Stimulated activated naive CD4-positive, alpha-beta T cell treated with Interleukin-2 at 50 U/mL for 16 hours (primary cell): Measurements from ENCODE around the gene ARHGAP27.

Experiments used
- DNase-seq: peaks from one replicate; lab custom pipeline; 2025; lab: John Stamatoyannopoulos, UW

The ARHGAP27 gene

DNA sequence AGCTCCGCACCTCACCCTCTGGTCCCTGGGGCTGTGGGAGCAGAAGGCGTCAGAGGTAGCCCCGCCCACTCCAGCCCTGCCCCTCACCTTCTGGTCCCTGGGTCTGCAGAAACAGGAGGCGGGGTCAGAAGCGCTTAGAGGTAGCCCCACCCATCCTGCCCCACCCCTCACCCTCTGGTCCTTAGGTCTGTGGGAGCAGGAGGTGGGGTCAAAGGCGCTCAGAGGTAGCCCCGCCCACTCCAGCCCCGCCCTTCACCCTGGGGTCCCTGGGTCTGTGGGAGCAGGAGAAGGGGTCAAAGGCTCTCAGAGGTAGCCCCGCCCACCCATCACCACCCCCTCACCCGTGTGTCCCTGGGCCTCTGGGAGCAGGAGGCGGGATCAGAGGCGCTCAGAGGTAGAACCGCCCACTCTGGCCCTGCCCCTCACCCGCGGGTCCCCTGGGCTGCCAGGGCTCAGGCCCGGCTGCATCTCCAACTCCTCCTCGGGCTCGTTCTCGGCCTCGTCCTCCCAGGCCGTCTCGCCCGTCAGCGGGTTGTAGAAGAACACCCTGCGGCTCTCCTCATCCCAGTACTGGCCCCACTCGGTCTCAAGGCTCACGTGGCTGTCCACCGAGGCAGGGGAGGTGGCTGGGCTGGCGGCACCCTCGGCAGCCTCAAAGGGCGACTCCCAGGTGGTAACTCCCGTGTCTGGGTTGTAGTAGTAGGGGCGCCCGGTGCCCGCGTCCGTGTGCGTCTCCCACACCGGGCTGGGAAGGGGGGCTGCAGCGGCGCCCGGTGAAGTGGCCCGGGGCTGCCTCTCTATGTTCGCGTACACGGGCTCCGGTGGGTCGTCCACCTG is 27.2 kb downstream of the ARHGAP27 start:
- no peak for DNase-seq

DNA sequence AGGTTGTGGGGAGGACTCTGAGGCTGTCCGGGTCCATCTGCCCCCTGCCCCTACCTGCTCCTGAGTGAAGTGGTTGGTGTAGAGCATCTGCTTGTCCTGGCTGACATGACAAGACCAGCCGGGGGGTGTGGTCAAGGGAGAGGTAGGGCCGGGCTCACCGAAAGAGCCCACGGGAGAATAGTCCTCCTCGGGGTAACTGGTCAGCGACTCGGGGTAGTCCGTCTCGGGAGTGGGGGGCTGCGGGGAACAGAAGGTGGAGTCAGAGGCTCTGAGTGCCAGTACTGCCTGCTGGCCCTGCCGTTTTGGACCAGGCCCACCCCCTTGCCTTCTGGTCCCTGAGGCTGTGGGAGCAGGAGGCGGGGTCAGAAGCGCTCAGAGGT is 27.8 kb downstream of the ARHGAP27 start:
- DNase-seq: no peak

DNA sequence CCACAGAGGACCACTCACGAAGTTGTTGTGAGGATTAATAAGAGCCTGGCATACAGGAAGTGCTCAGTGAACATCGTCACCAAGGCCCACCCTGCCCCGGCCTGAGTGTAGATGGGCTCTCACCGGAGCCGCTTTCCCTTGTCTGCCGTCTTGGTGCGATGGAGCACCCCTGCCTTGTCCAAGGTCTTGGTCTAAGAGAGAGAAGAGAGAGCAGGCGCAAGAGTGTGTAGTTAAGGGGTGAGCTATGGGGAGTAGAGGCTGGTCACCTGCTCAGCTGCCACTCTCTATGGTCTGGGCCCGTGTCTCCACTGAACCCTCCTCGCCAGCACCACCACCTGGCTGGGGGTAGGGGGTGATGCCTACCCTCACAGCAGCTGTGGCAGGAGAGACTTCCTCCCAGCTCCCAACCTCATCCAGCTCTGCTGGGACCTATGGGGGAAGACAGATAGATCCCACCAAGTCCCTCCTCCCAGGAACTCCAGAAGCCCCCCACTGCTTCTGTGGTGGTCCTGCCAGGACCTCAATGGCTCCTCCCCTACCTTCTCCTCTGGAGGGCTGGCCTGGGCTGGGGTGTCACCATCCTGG is 28.7 kb downstream of the ARHGAP27 start:
- no peak for DNase-seq

DNA sequence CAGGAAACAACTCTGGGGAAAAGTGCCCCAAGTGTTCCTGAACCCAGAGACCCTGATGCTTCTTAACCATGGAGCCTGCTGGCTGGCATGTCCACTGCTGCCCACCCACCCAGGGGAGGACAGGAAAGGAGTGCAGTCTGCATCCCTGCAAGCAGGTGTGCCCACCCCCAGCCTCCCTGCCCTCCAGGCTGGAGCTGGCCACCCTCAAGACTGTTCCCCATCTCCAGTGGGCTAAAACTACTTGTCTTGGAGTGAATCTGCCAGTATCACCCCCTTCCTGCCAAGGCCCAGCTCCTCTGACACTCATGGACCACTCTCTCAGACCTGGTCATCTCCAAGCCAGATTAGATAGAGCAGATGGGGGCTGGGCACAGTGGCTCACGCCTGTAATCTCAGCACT is 29.8 kb downstream of the ARHGAP27 start:
- DNase-seq: no peak

DNA sequence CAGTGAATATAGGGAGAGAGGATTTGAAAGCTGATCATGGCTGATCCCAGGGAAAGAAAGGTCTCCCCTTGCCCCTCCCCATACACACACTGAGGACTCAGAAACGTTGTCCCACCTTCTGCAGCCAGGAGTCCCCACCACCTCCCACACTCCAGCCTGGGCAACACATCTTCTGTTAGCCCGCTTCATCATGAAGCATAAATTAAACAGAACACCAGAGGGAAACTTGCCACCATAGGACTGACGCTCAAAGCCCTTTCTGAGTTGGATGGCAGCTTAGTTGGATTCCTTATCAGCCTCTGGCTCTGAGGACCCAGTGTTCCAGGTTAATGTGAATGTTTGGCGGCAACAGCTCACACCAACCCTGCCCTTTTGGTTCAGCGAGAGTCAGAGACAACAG is 33.9 kb downstream of the ARHGAP27 start:
- no peak for DNase-seq

DNA sequence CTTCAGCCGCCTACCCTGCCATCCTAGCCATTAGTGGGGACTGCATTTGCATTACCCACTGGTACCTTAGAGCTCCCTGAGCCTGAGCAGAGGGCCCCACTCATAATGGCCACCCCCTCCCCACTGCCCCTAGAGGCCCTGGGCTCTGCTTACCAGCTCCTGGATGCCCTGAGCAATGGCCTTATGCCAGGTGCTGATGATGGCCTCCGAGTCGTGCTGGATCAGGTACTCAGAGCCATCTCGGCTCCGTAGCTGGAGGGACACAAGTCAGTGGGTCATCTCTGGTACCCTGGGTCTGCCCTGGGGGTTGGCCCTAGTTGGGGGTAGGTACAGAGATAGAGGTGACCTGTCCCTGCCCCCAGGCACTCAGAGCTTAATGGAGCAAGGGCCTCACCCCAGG is 34.9 kb downstream of the ARHGAP27 start:
- no peak for DNase-seq

DNA sequence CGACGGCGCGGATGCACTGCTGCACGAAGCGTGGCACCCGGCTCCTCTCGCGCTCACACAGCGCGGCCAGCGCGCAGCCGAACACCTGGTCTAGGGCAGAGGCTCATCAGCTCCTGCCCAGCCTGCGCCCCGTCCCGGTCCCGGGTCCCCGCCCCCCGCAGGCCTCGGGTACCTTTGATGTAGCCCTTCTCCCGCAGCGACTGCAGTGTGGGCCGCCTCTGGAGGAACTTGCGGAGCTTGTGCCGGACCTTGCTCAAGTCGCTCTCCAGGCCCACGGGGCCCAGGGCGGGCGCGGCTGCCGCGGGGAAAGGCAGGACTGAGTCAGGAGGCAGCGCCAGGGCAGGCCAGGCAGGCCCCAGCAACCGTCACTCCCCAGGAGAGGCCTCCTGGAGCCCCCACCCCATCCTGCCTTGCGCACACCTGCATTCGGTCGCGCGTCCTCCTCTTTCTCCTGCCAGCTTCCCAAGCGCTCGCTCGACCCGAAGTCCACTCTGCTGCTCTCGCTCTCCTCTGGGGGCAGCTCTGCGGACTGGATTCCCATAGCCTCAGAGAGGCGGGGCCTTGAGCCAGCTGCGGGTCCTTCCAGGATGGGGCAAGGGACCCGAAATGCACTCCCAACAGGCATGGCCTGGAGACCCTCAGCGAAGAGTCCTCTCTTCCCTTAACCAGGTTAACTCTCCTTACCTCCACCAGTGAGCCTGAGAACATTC is 36.0 kb downstream of the ARHGAP27 start:
- DNase-seq: no peak

DNA sequence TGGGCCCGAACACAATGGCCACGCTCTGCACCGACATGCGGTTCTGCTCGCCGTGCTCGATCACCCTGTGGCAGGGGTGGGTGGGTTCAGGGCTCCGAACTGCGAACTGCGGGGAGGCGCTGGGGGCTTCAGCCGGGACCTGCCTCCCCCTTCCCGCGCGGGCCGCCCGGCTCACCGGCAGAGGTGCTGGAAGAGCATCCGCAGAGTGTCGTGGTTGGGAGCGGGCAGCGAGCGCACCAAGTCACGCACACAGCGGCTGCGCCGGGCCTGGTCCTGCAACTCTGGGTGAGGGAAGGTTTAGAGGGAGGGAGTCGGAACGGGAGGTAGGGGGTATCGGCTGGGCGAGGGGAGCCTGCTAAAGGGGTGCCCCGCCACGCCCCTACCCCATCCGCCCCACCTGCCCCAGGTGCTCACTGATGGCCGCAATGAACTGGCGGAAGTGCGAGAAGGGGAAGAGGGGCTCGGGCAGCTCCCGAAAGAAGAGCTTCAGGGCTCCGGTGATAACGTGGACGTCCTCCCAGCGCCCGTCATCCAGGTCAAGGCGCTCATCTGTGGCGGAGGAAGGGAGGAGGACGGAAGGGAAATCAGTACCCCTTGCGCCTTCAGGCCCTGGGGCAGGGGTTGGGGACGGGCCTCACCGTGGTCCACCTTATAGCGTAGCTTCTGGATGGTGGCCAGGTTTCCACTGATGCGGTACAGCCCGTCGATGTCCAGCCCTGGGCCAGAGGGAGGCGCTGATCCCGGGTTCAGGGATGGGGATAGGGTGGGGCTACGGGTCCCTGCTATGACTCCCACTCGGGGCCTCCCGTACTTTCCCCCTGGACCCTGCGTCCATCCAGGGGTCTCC is 36.9 kb downstream of the ARHGAP27 start:
- DNase-seq: no peak

DNA sequence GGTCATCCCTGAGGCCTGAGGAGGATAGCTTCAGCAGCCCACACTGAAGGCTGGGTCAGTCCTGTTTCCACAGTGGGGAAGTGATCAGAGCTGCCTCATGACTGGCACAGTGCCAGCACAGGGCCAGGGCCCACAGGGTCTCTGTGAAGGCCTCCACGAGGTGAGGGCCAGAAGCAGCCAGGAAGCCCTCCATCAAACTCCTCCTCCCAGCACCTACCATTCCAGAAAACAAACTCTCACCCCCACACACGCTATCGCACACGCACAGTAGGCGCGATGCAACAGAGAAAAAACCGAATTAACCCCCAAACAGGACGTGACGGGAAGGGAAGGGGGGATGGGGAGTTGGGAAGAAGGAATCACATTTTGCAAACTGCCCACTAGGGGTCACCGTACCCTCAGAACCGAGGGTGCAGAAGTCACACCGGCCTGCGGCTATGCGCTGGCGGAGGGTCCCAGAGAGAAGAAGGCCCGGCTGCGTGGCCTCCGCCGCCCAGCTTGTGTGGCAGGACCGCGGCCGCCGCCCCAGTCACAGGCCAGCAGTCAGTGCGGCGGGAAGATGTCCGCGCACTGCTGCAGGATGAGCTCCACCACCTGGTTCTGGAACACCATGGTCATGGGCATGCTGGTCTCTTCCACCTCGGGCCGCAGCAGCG is 37.6 kb downstream of the ARHGAP27 start:
- DNase-seq: no peak

DNA sequence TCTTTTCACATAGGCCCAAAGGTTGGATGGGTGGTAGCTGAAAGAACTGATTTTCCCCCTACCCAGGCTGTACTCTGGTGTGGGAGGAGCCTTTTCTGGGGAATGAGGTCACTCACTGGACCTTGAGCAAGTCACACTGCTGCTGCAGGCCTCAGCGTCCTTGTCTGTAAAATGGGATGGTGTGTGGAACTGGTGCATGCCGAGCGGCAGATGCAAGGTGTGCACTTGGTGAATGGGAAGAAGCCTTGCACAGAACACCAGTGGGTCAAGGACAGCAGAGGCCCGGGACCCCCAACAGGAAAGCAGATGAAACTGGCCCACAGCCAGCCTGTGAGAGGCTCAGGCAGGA is 38.1 kb downstream of the ARHGAP27 start:
- no peak for DNase-seq

DNA sequence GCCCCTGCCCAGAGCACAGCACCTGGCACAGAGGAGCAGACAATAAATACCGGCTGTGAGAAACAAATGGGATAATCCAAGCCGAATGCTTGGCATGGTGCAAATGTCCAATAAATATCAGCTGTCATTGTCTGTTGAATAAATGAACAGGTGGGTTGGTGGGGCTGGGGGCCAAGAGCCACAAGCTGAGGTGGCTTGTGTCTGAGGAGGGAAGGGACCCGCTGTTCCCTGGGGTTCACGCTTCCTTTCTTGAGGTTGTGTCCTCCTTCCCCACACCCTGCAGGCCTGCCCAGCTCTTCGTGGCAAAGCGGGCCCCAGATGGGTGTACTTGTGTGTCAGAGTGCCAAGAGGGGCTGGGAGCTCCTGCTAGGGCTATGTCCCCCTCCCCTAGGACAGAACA is 38.6 kb downstream of the ARHGAP27 start:
- no peak for DNase-seq

DNA sequence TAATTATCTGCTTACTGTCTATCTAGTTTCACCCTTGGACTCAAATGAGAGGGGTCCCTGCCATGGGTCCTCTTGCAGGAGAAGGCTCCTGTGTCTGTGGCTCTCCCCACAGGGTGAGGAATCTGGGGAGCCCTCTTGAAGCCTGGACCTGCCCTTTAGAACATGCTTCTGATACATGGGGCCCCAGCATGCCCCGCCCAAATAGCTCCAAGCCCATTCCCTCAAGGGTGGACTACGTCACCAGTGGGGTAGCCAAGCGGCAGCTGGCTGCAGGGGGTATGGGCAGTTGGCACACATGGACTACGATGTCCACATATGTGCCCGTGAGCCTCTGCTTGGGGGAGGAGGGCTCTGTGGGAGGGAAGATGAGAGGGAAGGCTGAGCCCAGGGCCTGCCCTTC is 39.3 kb downstream of the ARHGAP27 start:
- DNase-seq: no peak

DNA sequence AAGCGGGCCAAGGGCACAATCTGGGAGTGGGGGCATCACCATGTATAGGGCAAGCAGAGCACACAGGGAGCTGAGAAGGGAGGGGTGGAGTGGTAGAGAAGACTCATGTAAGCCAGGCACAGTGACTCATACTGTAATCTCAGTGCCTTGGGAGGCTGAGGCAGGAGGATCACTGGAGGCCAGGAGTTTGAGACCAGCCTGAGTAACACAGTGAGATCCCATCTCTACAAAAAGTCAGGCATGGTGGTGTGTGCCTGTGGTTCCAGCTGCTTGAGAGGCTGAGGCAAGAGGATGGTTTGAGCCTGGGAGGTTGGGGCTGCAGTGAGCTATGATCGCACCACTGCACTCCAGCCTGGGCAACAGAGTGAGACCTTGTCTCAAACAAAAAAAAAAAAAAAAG is 40.8 kb downstream of the ARHGAP27 start:
- DNase-seq: no peak

DNA sequence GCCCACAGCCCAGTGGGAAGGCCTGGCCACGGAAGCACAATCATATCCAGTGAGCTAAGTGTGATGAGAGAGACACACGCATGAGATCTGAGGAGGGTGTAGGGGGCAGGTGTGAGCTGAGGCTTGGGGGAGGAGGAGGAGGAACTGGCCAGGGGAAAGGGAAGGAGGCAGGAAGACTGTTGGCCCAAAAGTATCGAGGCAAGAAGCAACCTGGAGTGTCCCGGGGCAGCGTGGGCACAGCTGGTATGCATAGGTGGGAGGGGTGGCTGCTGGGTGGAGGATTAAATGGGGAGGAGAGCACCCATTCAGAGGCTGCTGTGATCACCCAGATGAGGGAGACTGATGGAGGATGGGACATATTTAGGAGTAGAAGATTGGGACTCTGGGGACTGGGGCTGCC is 41.4 kb downstream of the ARHGAP27 start:
- no peak for DNase-seq

DNA sequence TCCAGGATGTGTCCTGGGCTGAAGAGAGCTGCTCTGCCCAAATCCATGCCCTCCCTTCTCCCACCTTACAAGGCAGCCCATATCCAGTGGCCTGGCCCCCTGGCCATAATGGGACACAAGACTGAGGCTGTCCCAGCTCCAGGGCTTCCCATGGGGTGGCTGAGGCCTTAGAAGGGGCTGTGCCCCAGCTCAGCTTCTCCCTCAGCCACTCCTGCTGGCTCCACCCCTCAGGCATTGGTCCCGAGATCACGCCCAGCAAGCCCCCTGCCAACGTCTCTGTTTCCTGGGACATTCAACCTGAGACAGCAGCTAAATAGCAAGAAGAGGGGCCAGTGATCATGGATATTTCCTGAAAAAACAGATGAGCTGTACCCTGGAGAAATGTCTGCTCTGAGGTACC is 43.3 kb downstream of the ARHGAP27 start:
- DNase-seq: no peak

DNA sequence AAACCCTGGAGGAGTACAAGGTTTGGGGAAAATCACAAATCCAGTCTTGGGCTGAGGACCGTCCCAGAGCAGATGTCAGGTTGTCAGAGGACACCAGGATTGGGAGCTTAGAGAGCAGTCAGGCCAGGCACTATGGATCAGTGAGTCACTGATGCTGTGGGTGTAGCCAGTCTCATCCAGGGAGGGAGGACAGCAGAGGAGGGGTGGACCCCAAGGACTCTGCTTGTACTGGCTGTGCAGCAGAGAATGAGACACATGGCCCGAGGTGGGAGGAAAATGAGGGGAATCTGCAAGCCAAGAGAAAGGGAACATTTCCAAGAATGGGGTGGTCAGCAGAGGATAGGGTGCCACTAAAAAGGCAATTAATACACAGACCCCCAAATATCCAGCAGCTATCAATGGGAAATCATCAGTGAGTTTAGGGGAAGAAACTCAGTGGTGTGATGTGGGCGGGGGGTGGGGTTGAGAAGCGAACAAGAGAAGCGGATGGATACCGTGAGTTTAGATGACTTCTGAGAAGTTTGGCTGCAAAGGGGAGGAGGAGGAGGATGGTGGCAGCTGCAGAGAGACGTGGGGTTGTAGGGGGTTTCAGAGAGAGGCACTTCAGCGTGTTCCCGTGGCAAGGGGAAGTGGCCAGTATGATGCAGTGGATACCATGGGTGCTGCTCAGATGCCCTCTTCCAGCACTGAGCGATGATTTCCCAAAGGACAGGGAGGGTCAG is 43.9 kb downstream of the ARHGAP27 start:
- DNase-seq: no peak

DNA sequence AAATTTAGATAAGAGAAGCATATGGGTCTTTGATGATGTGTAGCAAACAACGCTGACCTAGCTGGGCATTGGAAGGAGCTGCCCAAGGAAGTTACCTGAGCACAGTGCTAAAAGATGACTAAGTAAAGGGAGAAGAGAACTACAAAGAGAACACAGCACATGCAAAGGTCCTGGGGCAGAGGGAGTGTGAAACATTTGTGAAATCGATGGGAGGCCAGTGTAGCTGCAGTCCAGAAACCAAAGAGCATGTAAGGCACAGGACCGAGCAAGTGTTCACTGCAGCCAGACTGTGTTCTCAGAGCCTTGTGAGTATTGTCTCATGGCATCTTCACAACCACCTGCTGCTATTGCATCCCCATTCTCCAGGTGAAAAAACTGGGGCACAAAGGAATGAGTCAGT is 44.9 kb downstream of the ARHGAP27 start:
- DNase-seq: no peak

DNA sequence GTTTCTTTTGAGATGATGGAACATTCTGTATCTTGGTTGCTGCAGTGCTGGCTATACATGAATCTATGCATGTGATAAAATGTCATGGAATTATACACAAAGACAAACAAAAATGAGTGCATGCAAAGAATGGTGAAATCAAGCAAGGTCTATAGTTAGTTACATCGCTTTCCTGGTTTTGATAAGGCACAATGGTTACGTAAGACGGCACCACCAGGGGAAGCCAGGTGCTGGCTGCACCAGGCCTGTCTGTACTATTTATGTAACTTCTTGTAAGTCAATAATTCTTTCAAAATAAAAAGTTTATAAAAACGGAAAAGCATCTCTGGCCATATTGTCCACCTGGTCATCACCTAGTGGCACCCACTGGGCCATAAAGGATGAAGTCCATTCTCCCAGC is 46.5 kb downstream of the ARHGAP27 start:
- no peak for DNase-seq

DNA sequence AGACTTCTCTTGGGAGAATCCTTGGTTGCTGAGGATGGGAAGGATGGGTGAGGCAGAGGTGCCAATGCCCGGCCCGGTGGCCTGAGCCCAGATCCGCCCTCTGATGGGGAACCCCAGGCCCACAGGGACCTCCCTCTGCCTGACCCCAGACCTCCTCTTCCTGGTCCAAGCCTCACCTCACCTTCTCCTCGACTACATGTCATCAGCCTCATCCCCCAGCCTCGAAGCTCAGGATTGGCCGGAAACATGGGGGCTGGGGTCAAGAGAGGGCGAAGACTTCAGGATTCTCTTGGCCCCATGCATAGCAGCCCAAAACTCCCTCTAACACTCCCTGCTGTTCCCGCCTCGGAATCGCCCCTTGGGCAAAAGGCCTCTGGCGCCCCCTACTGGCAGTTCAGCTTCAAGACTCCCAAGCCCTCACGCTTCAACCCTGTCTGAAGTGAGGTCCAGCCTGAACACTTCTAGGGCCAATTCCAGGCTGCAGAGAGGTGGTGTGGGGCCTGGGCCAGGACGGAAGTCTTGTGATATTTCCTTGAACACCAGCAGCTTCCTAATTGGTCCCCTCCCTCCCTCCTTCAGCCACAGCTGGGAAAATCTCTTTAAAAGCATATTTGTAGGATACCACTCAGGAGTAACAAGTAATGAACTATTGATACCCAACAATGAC is 47.2 kb downstream of the ARHGAP27 start:
- peak; percentile 82 for DNase-seq

DNA sequence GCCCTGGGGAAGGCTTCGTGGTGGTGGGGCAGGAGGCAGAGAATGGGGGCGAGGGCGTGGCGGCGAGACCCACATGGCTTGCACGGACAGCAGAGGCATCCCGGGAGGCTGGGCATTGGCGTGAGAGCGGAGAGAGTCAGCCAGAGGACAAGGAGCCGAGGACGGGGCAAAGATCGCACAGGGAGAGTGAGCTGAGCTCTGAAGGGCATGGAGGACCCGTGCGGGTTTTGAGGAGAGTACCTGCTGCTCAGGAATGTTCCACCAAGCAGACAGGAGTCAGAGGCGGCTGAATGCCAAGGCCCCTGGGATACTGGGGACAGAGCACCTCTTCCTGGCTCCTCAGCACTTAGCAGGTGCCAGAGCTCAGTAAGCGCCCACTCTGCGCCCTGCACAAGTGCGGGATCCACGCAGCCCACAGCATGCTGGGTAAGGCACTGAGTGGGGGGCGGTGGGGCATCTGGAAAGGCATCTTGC is 47.8 kb downstream of the ARHGAP27 start:
- no peak for DNase-seq
